ENCODE measurements around the gene NEU2. TPM values are rescaled to one million over a fixed set of nuclear protein-coding genes. Genes with fewer than 3 reads are reported as not detected.

The NEU2 gene
- total RNA-seq, 1 experiment from 2014 or later = not detected

DNA sequence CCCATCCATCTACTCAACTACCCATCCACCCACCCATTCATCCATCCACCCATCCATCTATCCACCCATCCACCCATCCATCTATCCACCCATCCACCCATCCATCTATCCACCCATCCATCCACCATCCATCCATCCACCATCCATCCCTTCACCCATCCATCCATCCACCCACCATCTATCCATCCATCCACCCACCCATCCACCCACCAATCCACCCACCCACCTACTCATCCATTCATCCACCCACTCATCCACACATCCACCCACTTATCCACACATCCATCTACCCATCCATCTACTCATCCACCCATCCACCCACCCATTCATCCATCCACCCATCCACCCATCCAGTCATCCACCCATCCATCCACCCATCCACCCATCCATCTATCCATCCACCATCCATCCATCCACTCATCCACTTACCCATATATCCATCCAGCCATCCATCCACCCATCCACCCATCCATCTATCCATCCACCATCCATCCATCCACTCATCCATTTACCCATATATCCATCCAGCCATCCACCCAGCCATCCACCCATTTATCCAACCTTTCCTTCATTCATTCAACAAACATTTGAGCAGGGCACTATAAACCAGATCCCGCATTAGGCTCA, 17.3 kb upstream of the NEU2 start:
- H3K4me1 ChIP-seq (ENCODE audit: control insufficient read depth in 1 of 2, insufficient read depth in 2 of 2, low read length in 2 of 2) = peaks cover 2 to 5% of the 10 kb centered on the region in 2 experiments; a peak in 2 of 4 replicates
- H3K27me3 ChIP-seq (ENCODE audit: insufficient read depth, low read length) = no peaks in the 10 kb centered on the region
- ChIA-PET RAD21 (ENCODE audit: low non-redundant PET in 1 of 2, low total read pairs in 2 of 2, uncharacterized antibody in 2 of 2, unreplicated experiment in 2 of 2) (no interaction called here), CTCF (no interaction called here), POLR2A (no interaction called here)
- H3K4me3 ChIP-seq (replicated peaks in 1 of 2; ENCODE audit: low read depth in 1 of 2, low read length in 2 of 2) = no peak overlapping the region
- no peak overlapping the region for H3K27ac ChIP-seq (ENCODE audit: low read depth, low read length)
- no peak overlapping the region for H3K4me2 ChIP-seq (ENCODE audit: low read length)
- H3K9me2 ChIP-seq (ENCODE audit: insufficient read depth) = no peaks in the 10 kb centered on the region
- no peaks in the 10 kb centered on the region for H3K36me3 ChIP-seq (ENCODE audit: control insufficient read depth in 1 of 2, insufficient read depth in 2 of 2, low read length in 2 of 2)
- no peaks in the 10 kb centered on the region for H4K20me1 ChIP-seq (ENCODE audit: insufficient read depth)
- H3K9me3 ChIP-seq (ENCODE audit: control insufficient read depth in 1 of 2, insufficient read depth in 1 of 2, low read depth in 1 of 2, low read length in 2 of 2) = no peaks in the 10 kb centered on the region
- no peak for ATAC-seq
- H3K9ac ChIP-seq (ENCODE audit: low read length) = no peak overlapping the region
- TF ChIP-seq JUND (IDR thresholded peaks at IDR 0.05) = no peak
- TF ChIP-seq ZFX (IDR thresholded peaks at IDR 0.05) = no peak
- no peak for TF ChIP-seq YY1 (IDR thresholded peaks at IDR 0.05; ENCODE audit: extremely low read depth, insufficient replicate concordance, low read depth, low read length)
- DNase-seq (ENCODE audit: low read depth, low spot score) = no peak
- intact Hi-C loops (cut with micrococcal nuclease) = no loop called here
- H3K79me2 ChIP-seq (ENCODE audit: insufficient read depth, low read length) = no peaks in the 10 kb centered on the region
- no peak overlapping the region for H2AFZ ChIP-seq (ENCODE audit: low read depth, low read length, poor library complexity, severe bottlenecking)
- no TSS peak for BruUV-seq (replicated peaks)

DNA sequence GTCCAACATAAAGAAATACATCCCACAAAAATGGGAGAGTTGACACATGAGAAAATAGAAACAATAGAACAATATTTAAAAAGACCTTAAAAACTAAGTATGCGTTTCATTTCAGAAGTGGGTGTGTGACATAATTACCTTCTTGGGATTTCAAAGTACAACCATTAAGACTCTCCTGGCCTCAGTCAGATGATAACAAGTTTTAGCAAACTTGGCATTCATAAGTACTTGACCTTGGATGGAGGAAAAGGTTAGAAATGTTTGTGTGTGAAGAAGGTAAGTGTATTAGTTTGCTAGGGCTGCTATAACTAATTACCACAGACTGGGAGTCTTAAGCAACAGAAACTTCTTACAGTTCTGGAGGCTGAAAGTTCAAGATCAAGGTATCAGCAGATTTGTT, 14.5 kb upstream of the NEU2 start:
- Histone ChIP-seq H3K79me2 (ENCODE audit: insufficient read depth, low read length) (no peaks in the 10 kb centered on the region), H3K4me1 (ENCODE audit: control insufficient read depth in 1 of 2, insufficient read depth in 2 of 2, low read length in 2 of 2) (peaks cover 2 to 15% of the 10 kb centered on the region in 2 experiments; a peak in 2 of 4 replicates), H3K36me3 (ENCODE audit: control insufficient read depth in 1 of 2, insufficient read depth in 2 of 2, low read length in 2 of 2) (no peaks in the 10 kb centered on the region), H3K27me3 (ENCODE audit: insufficient read depth, low read length) (no peaks in the 10 kb centered on the region), H3K4me2 (ENCODE audit: low read length) (no peak overlapping the region), H3K9ac (ENCODE audit: low read length) (no peak overlapping the region), H3K27ac (ENCODE audit: low read depth, low read length) (no peak overlapping the region), H3K9me3 (ENCODE audit: control insufficient read depth in 1 of 2, insufficient read depth in 1 of 2, low read depth in 1 of 2, low read length in 2 of 2) (no peaks in the 10 kb centered on the region), H3K4me3 (replicated peaks in 1 of 2; ENCODE audit: low read depth in 1 of 2, low read length in 2 of 2) (no peak overlapping the region), H4K20me1 (ENCODE audit: insufficient read depth) (no peaks in the 10 kb centered on the region), H2AFZ (ENCODE audit: low read depth, low read length, poor library complexity, severe bottlenecking) (no peak overlapping the region), H3K9me2 (ENCODE audit: insufficient read depth) (no peaks in the 10 kb centered on the region)
- RAD21 ChIA-PET (ENCODE audit: low non-redundant PET in 1 of 2, low total read pairs in 2 of 2, uncharacterized antibody in 2 of 2, unreplicated experiment in 2 of 2) = no interaction called here
- TF ChIP-seq, protein P1, sequence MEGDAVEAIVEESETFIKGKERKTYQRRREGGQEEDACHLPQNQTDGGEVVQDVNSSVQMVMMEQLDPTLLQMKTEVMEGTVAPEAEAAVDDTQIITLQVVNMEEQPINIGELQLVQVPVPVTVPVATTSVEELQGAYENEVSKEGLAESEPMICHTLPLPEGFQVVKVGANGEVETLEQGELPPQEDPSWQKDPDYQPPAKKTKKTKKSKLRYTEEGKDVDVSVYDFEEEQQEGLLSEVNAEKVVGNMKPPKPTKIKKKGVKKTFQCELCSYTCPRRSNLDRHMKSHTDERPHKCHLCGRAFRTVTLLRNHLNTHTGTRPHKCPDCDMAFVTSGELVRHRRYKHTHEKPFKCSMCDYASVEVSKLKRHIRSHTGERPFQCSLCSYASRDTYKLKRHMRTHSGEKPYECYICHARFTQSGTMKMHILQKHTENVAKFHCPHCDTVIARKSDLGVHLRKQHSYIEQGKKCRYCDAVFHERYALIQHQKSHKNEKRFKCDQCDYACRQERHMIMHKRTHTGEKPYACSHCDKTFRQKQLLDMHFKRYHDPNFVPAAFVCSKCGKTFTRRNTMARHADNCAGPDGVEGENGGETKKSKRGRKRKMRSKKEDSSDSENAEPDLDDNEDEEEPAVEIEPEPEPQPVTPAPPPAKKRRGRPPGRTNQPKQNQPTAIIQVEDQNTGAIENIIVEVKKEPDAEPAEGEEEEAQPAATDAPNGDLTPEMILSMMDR (IDR thresholded peaks at IDR 0.05 in 2 of 3, conservative IDR thresholded peaks at IDR 0.05 in 1 of 3; ENCODE audit: borderline replicate concordance in 1 of 3, insufficient read depth in 1 of 3, low read depth in 2 of 3, low read length in 2 of 3) = no peak
- no peak for TF ChIP-seq SP1 (IDR thresholded peaks at IDR 0.05; ENCODE audit: low read depth)
- TF ChIP-seq, protein P2, sequence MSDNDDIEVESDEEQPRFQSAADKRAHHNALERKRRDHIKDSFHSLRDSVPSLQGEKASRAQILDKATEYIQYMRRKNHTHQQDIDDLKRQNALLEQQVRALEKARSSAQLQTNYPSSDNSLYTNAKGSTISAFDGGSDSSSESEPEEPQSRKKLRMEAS (IDR thresholded peaks at IDR 0.05) = no peak
- TF ChIP-seq ZFX (IDR thresholded peaks at IDR 0.05) = no peak
- no peak for TF ChIP-seq POLR2AphosphoS5 (IDR thresholded peaks at IDR 0.05; ENCODE audit: low read depth, low read length)
- no peak for TF ChIP-seq SRF (IDR thresholded peaks at IDR 0.05; ENCODE audit: low read depth)
- no peak for TF ChIP-seq ELF1 (IDR thresholded peaks at IDR 0.05; ENCODE audit: borderline replicate concordance, low read depth)
- TF ChIP-seq ZNF274 (IDR thresholded peaks at IDR 0.05; ENCODE audit: low read depth, low read length) = no peak
- TF ChIP-seq SIN3A (IDR thresholded peaks at IDR 0.05; ENCODE audit: low read depth) = no peak
- TF ChIP-seq CBX3 (IDR thresholded peaks at IDR 0.05; ENCODE audit: low read depth) = no peak
- TF ChIP-seq, protein P3, sequence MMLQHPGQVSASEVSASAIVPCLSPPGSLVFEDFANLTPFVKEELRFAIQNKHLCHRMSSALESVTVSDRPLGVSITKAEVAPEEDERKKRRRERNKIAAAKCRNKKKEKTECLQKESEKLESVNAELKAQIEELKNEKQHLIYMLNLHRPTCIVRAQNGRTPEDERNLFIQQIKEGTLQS (IDR thresholded peaks at IDR 0.05) = no peak
- no peak for TF ChIP-seq TCF7L2 (IDR thresholded peaks at IDR 0.05; ENCODE audit: borderline replicate concordance, extremely low read depth, insufficient read depth, insufficient read length)
- TF ChIP-seq EZH2 (IDR thresholded peaks at IDR 0.05) = no peak
- TF ChIP-seq FOSL1 (IDR thresholded peaks at IDR 0.05; ENCODE audit: low read depth) = no peak
- TF ChIP-seq EGR1 (IDR thresholded peaks at IDR 0.05; ENCODE audit: low read depth) = no peak
- TF ChIP-seq JUND (IDR thresholded peaks at IDR 0.05) = no peak
- BruUV-seq (replicated peaks) = no TSS peak
- intact Hi-C loops (cut with micrococcal nuclease) = no loop called here
- CTCF ChIA-PET = no interaction called here
- POLR2A ChIA-PET = no interaction called here
- DNase-seq (ENCODE audit: low read depth, low spot score) (no peak), ATAC-seq (no peak)

Measured in HCT116 (cell line).